GM12801 (cell line): ENCODE data around the gene JAG1.

Experiments used
- CTCF ChIP-seq: IDR thresholded peaks from one replicate; pipeline ENCODE4 v1.5.1; 2011; ENCODE audit warnings: control low read depth; ENCODE audit not compliant: insufficient read length; ENCODE audit errors: extremely low read depth

The JAG1 gene

GRCh38 chr20:10707791-10708190 is 34.0 kb upstream of the JAG1 start:
- TF ChIP-seq CTCF: no peak

GRCh38 chr20:10707068-10707467 is 33.3 kb upstream of the JAG1 start:
- TF ChIP-seq CTCF: no peak

GRCh38 chr20:10706460-10706811 is 32.6 kb upstream of the JAG1 start:
- no peak for TF ChIP-seq CTCF

- no peak for TF ChIP-seq CTCF
Observed at GRCh38 chr20:10705801-10706459, 32.1 kb upstream of the JAG1 start.

- TF ChIP-seq CTCF: no peak
Observed at GRCh38 chr20:10701607-10702006, 27.8 kb upstream of the JAG1 start.

GRCh38 chr20:10699941-10700340 is 26.1 kb upstream of the JAG1 start:
- TF ChIP-seq CTCF: no peak

GRCh38 chr20:10699489-10699888 is 25.7 kb upstream of the JAG1 start:
- no peak for TF ChIP-seq CTCF

- no peak for TF ChIP-seq CTCF
Observed at GRCh38 chr20:10696650-10697049, 22.9 kb upstream of the JAG1 start.
